ENCODE data around the gene REEP3. TPM values are rescaled to one million over a fixed set of nuclear protein-coding genes. Genes with fewer than 3 reads are reported as not detected.

Gene REEP3
- total and polyA plus RNA-seq, 2 of the 4 experiments (the other 2 are of a cell fraction), result 11.7 to 28.9 TPM

DNA sequence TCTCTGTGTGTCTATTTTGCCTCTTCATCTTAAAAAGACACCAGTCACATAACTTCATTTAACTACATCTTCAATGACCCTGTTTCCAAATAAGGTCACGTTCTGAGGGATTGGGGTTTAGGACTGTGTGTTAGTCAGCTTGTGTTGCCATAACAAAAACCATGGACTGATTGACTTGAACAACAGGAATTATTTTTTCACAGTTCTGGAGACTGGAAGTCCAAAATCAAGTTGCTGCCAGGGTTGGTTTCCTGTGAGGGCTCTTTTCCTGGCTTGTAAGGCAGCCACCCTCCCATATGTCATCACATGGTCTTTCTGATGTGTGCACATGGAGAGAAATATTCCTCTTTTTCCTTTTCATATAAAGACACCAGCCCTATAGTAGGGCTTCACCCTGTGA, 55.3 kb downstream of the REEP3 start:
- no peak overlapping the region for H3K23ac ChIP-seq (ENCODE audit: low read depth, low read length)
- no peak overlapping the region for H2BK5ac ChIP-seq (ENCODE audit: low read depth, low read length, poor library complexity, severe bottlenecking)
- H4K20me1 ChIP-seq (ENCODE audit: insufficient read depth, low read length), result peaks cover 7% of the 10 kb centered on the region; the same call in 1 of the 2 replicates
- no peaks in the 10 kb centered on the region; the same call in 1 of the 2 replicates for H3K9me1 ChIP-seq (ENCODE audit: insufficient read depth, low read length)
- H2BK120ac ChIP-seq (ENCODE audit: low read depth, low read length), result no peak overlapping the region
- no peak overlapping the region for H2BK20ac ChIP-seq (ENCODE audit: low read depth, low read length)
- ATAC-seq (ENCODE audit: low read depth) (no peak), DNase-seq (no peak)
- no peak overlapping the region for H3K4ac ChIP-seq (ENCODE audit: low read depth, low read length)
- TF ChIP-seq RAD21 (IDR thresholded peaks at IDR 0.05; ENCODE audit: low read length) (no peak), MAFK (IDR thresholded peaks at IDR 0.05; ENCODE audit: low read depth, low read length) (no peak), POLR2A (IDR thresholded peaks at IDR 0.05; ENCODE audit: low read depth, low read length) (no peak), MAZ (IDR thresholded peaks at IDR 0.05; ENCODE audit: borderline replicate concordance, low read depth, low read length) (no peak), CHD1 (IDR thresholded peaks at IDR 0.05; ENCODE audit: low read depth, low read length) (no peak), SMC3 (IDR thresholded peaks at IDR 0.05; ENCODE audit: low read depth, low read length) (no peak), RFX5 (IDR thresholded peaks at IDR 0.05; ENCODE audit: low read depth, low read length) (no peak), FOS (IDR thresholded peaks at IDR 0.05; ENCODE audit: low read depth, low read length) (no peak), BHLHE40 (IDR thresholded peaks at IDR 0.05; ENCODE audit: low read depth, low read length) (no peak), RCOR1 (IDR thresholded peaks at IDR 0.05; ENCODE audit: insufficient replicate concordance, low read length) (no peak)
- TF ChIP-seq, protein P1, sequence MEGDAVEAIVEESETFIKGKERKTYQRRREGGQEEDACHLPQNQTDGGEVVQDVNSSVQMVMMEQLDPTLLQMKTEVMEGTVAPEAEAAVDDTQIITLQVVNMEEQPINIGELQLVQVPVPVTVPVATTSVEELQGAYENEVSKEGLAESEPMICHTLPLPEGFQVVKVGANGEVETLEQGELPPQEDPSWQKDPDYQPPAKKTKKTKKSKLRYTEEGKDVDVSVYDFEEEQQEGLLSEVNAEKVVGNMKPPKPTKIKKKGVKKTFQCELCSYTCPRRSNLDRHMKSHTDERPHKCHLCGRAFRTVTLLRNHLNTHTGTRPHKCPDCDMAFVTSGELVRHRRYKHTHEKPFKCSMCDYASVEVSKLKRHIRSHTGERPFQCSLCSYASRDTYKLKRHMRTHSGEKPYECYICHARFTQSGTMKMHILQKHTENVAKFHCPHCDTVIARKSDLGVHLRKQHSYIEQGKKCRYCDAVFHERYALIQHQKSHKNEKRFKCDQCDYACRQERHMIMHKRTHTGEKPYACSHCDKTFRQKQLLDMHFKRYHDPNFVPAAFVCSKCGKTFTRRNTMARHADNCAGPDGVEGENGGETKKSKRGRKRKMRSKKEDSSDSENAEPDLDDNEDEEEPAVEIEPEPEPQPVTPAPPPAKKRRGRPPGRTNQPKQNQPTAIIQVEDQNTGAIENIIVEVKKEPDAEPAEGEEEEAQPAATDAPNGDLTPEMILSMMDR (conservative IDR thresholded peaks at IDR 0.05; ENCODE audit: low read depth, low read length), result no peak
- TF ChIP-seq, protein P2, sequence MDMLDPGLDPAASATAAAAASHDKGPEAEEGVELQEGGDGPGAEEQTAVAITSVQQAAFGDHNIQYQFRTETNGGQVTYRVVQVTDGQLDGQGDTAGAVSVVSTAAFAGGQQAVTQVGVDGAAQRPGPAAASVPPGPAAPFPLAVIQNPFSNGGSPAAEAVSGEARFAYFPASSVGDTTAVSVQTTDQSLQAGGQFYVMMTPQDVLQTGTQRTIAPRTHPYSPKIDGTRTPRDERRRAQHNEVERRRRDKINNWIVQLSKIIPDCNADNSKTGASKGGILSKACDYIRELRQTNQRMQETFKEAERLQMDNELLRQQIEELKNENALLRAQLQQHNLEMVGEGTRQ (IDR thresholded peaks at IDR 0.05; ENCODE audit: low read depth, low read length), result no peak
- TF ChIP-seq, protein P3, sequence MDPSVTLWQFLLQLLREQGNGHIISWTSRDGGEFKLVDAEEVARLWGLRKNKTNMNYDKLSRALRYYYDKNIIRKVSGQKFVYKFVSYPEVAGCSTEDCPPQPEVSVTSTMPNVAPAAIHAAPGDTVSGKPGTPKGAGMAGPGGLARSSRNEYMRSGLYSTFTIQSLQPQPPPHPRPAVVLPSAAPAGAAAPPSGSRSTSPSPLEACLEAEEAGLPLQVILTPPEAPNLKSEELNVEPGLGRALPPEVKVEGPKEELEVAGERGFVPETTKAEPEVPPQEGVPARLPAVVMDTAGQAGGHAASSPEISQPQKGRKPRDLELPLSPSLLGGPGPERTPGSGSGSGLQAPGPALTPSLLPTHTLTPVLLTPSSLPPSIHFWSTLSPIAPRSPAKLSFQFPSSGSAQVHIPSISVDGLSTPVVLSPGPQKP (IDR thresholded peaks at IDR 0.05; ENCODE audit: borderline replicate concordance, low read depth, low read length), result no peak
- H3K79me1 ChIP-seq (ENCODE audit: low read depth in 1 of 2, low read length in 2 of 2), result peaks cover 17 to 47% of the 10 kb centered on the region in 2 experiments
- intact Hi-C loops (cut with micrococcal nuclease), result no loop called here
- peak overlapping the region; percentile 13; the same call in 1 of the 2 replicates for H2AK5ac ChIP-seq (ENCODE audit: low read depth, low read length)
- H3K56ac ChIP-seq (ENCODE audit: extremely low read depth, insufficient read depth, low read length), result no peak overlapping the region
- H2AK9ac ChIP-seq (replicated peaks; ENCODE audit: low read depth, low read length, poor library complexity), result no peak overlapping the region
- H3K27me3 ChIP-seq (ENCODE audit: control insufficient read depth, insufficient read depth, low read length), result no peaks in the 10 kb centered on the region
- no peaks in the 10 kb centered on the region for H3K9me3 ChIP-seq (ENCODE audit: control insufficient read depth, insufficient read depth, low read length)
- H3K4me2 ChIP-seq (ENCODE audit: low read depth, low read length), result no peak overlapping the region
- H3K4me3 ChIP-seq (ENCODE audit: insufficient read depth, low read depth, low read length), result no peak overlapping the region
- no peak overlapping the region for H3K18ac ChIP-seq (ENCODE audit: low read depth, low read length)
- H2AFZ ChIP-seq (replicated peaks; ENCODE audit: low read length, poor library complexity), result no peak overlapping the region
- no peak overlapping the region for H3K14ac ChIP-seq (replicated peaks; ENCODE audit: low read depth, low read length)
- BruUV-seq (replicated peaks), result no TSS peak
- in situ Hi-C loops (cut with MboI; ENCODE audit: low sequenced_read_pairs), result no loop called here
- H2BK15ac ChIP-seq (ENCODE audit: low read depth, low read length), result no peak overlapping the region
- no peak overlapping the region for H3K27ac ChIP-seq (ENCODE audit: insufficient read depth, low read length)
- H4K91ac ChIP-seq (ENCODE audit: insufficient read depth, low read depth, low read length), result no peak overlapping the region
- H4K5ac ChIP-seq (ENCODE audit: low read depth, low read length), result no peak overlapping the region
- H3K9ac ChIP-seq (ENCODE audit: low read depth, low read length), result no peak overlapping the region
- no peak overlapping the region for H4K8ac ChIP-seq (ENCODE audit: low read depth in 2 of 2, low read length in 2 of 2)
- POLR2A ChIA-PET (ENCODE audit: unreplicated experiment), result no interaction called here
- peaks cover 4% of the 10 kb centered on the region for H3K36me3 ChIP-seq (ENCODE audit: control insufficient read depth, insufficient read depth, low read length)
- CTCF ChIA-PET, result no interaction called here
- dilution Hi-C loops (cut with HindIII; ENCODE audit: low sequenced_read_pairs, unreplicated experiment), result no loop called here
- H3K4me1 ChIP-seq (ENCODE audit: control insufficient read depth, insufficient read depth, low read length), result no peaks in the 10 kb centered on the region
- WGBS, 2 experiments (ENCODE audit: extremely low coverage in 2 of 2, insufficient read length in 1 of 2), result no CpG with 5 or more reads among the region's 1 CpG

Data from IMR-90 (cell line).